HG03354 (cell line): ENCODE data around the gene GLCE.
"Not testable (repeated sequence)": the region's sequence is repeated elsewhere in the genome, so short reads cannot be mapped to it uniquely, and the experiment has no call there.

Experiments used
- ATAC-seq: cut with Tn5 transposase; IDR thresholded peaks from one replicate; pipeline ENCODE4 v1.9.1; 2021; ENCODE audit warnings: mild to moderate bottlenecking; ENCODE audit not compliant: unreplicated experiment, poor library complexity, severe bottlenecking

Gene GLCE

DNA sequence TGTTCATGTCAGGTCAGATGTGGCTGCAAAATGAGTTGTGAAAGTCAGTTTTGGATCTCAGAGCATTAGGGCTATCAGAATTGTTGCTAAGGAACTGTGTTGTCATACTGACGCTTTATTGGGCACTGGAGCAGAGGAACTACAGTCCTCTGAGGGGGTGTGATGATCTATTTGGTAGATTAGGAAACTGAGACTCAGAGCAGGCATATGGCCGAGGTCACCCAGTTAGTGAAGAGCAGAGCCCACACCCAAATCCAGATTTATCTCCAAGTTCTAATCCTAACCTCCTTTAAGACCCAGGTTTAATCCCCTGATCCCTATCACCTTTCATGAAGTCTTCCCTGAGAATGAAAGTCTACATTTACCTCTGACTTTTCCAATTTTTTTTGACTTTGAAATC, 25.6 kb upstream of the GLCE start:
- ATAC-seq, result no peak

DNA sequence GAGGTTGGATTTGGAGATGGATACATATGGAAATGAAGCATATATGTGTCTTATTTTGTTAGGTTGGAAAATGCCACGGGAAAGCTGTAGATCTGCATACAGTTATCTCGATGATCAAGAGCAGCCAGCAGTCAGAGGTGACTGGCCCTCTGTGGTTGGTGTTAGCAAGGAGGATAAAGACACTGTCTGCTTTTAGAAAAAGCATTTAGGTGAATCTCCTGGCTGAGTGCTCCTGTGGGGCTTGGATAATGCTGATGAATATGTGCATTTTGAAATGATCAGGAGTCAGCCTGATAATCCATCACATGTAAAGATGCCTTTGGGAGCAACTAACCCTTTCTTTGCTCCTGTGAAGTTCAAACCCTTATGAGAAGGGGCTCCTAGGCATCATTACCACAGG, 24.9 kb upstream of the GLCE start:
- no peak for ATAC-seq

DNA sequence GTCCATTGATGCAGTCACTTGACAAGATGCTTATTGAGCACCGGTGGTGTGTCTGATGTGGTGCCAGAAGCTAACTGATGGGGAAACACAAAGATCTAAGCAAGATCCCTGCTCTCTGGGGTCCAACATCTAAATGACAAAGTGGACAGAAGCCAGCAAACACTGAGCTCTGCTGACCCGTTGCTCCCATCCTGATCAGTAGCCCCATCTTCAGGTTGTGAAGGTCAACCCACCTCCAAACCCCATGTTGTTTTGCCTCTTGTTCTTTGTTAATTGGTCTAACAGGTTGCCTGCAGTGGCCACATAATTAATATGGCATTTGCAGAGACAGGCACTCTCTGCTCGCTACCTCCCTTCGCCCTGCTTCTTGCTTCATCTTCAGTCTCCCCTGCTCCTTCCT, 21.5 kb upstream of the GLCE start:
- ATAC-seq, result no peak

- no peak for ATAC-seq
Measured at GRCh38 chr15:69140306-69140705, 20.1 kb upstream of the GLCE start.

DNA sequence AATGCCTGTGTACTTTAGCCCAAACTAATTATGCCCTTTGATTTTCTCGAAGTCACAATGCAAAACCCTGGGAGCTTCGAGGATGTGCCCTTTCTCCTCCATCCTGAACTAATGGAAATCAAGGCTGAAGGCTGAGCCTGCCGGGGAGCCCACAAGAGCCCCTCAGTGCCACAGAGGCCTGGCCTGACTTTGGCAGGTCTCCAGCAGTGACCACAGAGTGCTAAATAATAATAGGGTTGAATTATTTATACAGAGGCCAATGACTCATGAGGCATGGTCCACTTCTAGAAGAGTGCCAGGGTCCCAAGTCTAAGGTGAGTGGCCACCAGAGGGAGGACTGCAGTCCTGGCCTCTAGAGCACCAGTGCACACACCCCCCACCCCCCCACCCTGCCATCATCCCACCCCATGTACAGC, 19.1 kb upstream of the GLCE start:
- ATAC-seq, result no peak

GRCh38 chr15:69141833-69142232, 18.6 kb upstream of the GLCE start:
- no peak for ATAC-seq

GRCh38 chr15:69143756-69144436, 16.5 kb upstream of the GLCE start:
- no peak for ATAC-seq

DNA sequence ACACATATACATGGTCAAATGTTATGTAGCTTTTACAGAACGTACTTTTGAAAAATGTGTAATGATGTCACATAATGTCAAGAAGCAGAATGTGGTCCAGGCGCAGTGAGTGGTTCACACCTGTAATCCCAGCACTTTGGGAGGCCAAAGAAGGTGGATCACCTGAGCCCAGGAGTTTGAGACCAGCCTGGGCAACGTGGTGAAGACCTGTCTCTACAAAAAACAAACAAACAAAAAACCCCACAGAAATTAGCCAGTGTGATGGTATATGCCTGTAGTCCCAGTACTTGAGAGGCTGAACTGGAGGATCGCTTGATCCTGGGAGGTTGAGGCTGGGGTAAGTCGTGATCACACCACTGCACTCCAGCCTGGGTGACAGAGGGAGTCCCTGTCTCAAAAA, 15.9 kb upstream of the GLCE start:
- no peak for ATAC-seq

- ATAC-seq, result no peak
Measured at GRCh38 chr15:69145149-69145693, 15.2 kb upstream of the GLCE start.

DNA sequence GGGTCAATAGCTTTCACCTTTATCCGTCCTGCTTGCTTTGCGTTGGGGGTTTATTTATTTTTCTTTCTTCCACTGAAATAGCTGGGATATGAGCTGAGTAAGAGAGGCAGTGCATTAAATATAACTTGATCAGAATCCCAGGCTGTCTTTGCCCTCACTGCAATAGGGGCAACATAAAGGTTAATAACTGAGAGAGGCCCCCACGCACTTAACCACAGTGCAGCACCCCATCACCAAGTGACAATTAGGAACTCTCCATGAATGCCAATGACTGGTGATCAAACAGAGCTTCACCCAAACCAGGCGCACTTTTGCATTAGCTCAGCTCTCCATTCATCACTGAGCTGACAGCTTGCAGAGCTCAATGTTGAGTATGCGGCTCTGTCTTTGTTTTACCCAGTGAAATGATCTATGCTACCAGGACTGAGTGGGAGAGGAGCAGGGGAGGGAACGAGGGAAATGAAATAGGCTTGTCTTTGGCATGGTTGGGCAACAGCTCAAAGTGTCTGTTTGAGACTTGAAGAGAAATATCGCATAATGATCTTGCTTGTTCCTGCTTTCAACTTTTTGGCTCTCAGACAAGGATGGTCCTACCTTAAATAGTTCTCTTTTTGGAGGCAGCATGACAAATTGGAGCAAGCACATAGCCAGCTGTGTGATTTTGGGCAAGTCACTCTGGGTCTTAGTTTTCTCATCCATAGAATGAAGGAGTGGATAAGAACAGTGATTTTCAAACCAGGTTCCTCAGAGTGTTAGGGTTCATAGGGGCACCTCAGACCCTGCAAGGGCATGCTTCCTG, 14.5 kb upstream of the GLCE start:
- no peak for ATAC-seq

GRCh38 chr15:69146724-69147435, 13.6 kb upstream of the GLCE start:
- ATAC-seq, result no peak

GRCh38 chr15:69148465-69148864, 12.0 kb upstream of the GLCE start:
- ATAC-seq, result no peak

GRCh38 chr15:69149163-69149562, 11.3 kb upstream of the GLCE start:
- ATAC-seq, result no peak

- ATAC-seq, result no peak
Measured at GRCh38 chr15:69149803-69150202, 10.6 kb upstream of the GLCE start.

GRCh38 chr15:69150336-69150735, 10.1 kb upstream of the GLCE start:
- ATAC-seq, result no peak

- ATAC-seq, result no peak
Measured at GRCh38 chr15:69150841-69151240, 9.6 kb upstream of the GLCE start.

GRCh38 chr15:69153046-69153445, 7.4 kb upstream of the GLCE start:
- no peak for ATAC-seq

- not testable (repeated sequence) for ATAC-seq
Measured at GRCh38 chr15:69153587-69153986, 6.8 kb upstream of the GLCE start.

DNA sequence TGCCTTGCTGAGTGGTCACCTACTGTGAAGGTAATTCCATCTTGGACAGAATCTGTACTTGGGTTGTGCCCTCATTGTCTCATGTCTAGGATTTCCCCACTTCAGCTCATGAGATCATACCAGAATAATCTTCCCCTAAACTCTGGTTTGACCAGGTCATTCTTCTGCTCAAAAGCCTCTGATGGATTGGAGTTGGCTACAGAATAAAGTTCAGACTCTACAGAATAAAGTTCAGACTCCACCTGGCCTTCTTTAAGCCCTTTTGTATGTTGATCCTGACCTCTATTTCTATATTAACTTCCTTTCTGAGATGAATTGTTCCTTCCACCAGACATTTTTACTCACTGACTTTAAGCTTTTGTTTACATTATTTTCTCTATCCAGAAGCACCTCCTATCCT, 6.4 kb upstream of the GLCE start:
- no peak for ATAC-seq

DNA sequence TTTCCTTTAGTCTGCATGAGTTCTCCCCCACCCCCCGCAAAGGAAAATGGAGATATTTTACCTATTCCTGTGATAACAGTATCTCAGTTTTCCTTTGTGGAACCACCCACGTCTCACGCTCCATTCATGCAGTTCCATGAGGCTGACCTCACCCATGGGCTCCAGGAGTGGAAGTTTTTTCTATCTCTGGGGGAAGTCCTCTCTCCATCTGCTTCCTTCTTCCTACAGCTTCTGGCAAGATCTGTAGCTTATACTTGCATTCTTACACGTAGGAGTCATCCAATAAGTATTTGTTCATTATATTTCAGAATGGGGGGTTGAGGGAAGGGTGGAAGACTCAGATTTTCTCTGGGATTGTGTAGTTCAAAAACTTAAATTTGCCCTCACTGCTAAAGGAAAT, 5.8 kb upstream of the GLCE start:
- no peak for ATAC-seq
